Measurements from ENCODE around the gene FTCD.

The FTCD gene

GRCh38 chr21:46120301-46121285 is 34.8 kb downstream of the FTCD start:
- no peak overlapping the region for H3K4me2 ChIP-seq (ENCODE audit: low read depth, low read length)
- no peak for DNase-seq
- H3K27ac ChIP-seq (ENCODE audit: low read length): no peak overlapping the region
- no peaks in the 10 kb centered on the region for H3F3A ChIP-seq (ENCODE audit: insufficient read depth, low read length)
- no peak overlapping the region for H2AFZ ChIP-seq (ENCODE audit: low read length)
- no peak overlapping the region for H3K9ac ChIP-seq (ENCODE audit: low read length)
- no peaks in the 10 kb centered on the region for H3K9me2 ChIP-seq (replicated peaks; ENCODE audit: insufficient read depth, low read length)
- no peaks in the 10 kb centered on the region for H3K36me3 ChIP-seq (replicated peaks; ENCODE audit: insufficient read depth, low read length)
- H3K4me1 ChIP-seq (ENCODE audit: low read length): no peaks in the 10 kb centered on the region
- H3K79me2 ChIP-seq (ENCODE audit: low read length): no peaks in the 10 kb centered on the region
- peaks cover 81% of the 10 kb centered on the region for H3K27me3 ChIP-seq (replicated peaks; ENCODE audit: insufficient read depth, low read length)
- no peaks in the 10 kb centered on the region for H4K20me1 ChIP-seq (ENCODE audit: insufficient read depth, low read length)
- TF ChIP-seq EZH2phosphoT487 (IDR thresholded peaks at IDR 0.05; ENCODE audit: low read length): no peak
- no peaks in the 10 kb centered on the region for H3K9me3 ChIP-seq (replicated peaks; ENCODE audit: insufficient read depth, low read length)
- H3K4me3 ChIP-seq (ENCODE audit: low read length): no peak overlapping the region

- Histone ChIP-seq H3K9me2 (replicated peaks; ENCODE audit: insufficient read depth, low read length) (no peaks in the 10 kb centered on the region), H4K20me1 (ENCODE audit: insufficient read depth, low read length) (no peaks in the 10 kb centered on the region), H3K4me3 (ENCODE audit: low read length) (no peak overlapping the region), H3K9me3 (replicated peaks; ENCODE audit: insufficient read depth, low read length) (no peaks in the 10 kb centered on the region), H3F3A (ENCODE audit: insufficient read depth, low read length) (no peaks in the 10 kb centered on the region), H3K36me3 (replicated peaks; ENCODE audit: insufficient read depth, low read length) (no peaks in the 10 kb centered on the region), H3K9ac (ENCODE audit: low read length) (no peak overlapping the region), H3K4me1 (ENCODE audit: low read length) (no peaks in the 10 kb centered on the region), H3K27ac (ENCODE audit: low read length) (no peak overlapping the region), H2AFZ (ENCODE audit: low read length) (no peak overlapping the region), H3K27me3 (replicated peaks; ENCODE audit: insufficient read depth, low read length) (peaks cover 82% of the 10 kb centered on the region), H3K4me2 (ENCODE audit: low read depth, low read length) (no peak overlapping the region), H3K79me2 (ENCODE audit: low read length) (no peaks in the 10 kb centered on the region)
- no peak for TF ChIP-seq CTCF (IDR thresholded peaks at IDR 0.05; ENCODE audit: low read length)
- DNase-seq: no peak
Observed at GRCh38 chr21:46119637-46120271, 35.6 kb downstream of the FTCD start.

GRCh38 chr21:46119144-46119636 is 36.2 kb downstream of the FTCD start:
- no peak overlapping the region for H3K27ac ChIP-seq (ENCODE audit: low read length)
- H3K36me3 ChIP-seq (replicated peaks; ENCODE audit: insufficient read depth, low read length): no peaks in the 10 kb centered on the region
- H3F3A ChIP-seq (ENCODE audit: insufficient read depth, low read length): no peaks in the 10 kb centered on the region
- H3K79me2 ChIP-seq (ENCODE audit: low read length): no peaks in the 10 kb centered on the region
- no peak overlapping the region for H3K4me2 ChIP-seq (ENCODE audit: low read depth, low read length)
- no peaks in the 10 kb centered on the region for H4K20me1 ChIP-seq (ENCODE audit: insufficient read depth, low read length)
- H3K9ac ChIP-seq (ENCODE audit: low read length): no peak overlapping the region
- no peak overlapping the region for H2AFZ ChIP-seq (ENCODE audit: low read length)
- H3K4me3 ChIP-seq (ENCODE audit: low read length): no peak overlapping the region
- no peaks in the 10 kb centered on the region for H3K9me3 ChIP-seq (replicated peaks; ENCODE audit: insufficient read depth, low read length)
- DNase-seq: no peak
- no peaks in the 10 kb centered on the region for H3K9me2 ChIP-seq (replicated peaks; ENCODE audit: insufficient read depth, low read length)
- TF ChIP-seq EZH2phosphoT487 (IDR thresholded peaks at IDR 0.05; ENCODE audit: low read length) (no peak), CTCF (IDR thresholded peaks at IDR 0.05; ENCODE audit: low read length) (no peak), EZH2 (optimal IDR thresholded peaks at IDR 0.05; ENCODE audit: low read depth, low read length) (no peak)
- peaks cover 86% of the 10 kb centered on the region for H3K27me3 ChIP-seq (replicated peaks; ENCODE audit: insufficient read depth, low read length)
- H3K4me1 ChIP-seq (ENCODE audit: low read length): no peaks in the 10 kb centered on the region

All from MM.1S (cell line).